Skin of body (tissue), 2 donors: Measurements from ENCODE around the gene MRPS10. TPM values are rescaled to one million over a fixed set of nuclear protein-coding genes. Genes with fewer than 3 reads are reported as not detected.
"Not testable (repeated sequence)": the region's sequence is repeated elsewhere in the genome, so short reads cannot be mapped to it uniquely, and the experiment has no call there.

ENCODE experiments used
- DNase-seq: peaks from one replicate; lab custom pipeline; 2025; lab: John Stamatoyannopoulos, UW
- total RNA-seq: library from RNA; depleted of rRNA; stranded (reverse); fragments of >200 nt; gene quantifications from one replicate; pipeline ENCODE4 v1.2.3, GENCODE V29; 2014

MRPS10 gene
- total RNA-seq, 1 donor from 2014 or later: 33.0 TPM

DNA sequence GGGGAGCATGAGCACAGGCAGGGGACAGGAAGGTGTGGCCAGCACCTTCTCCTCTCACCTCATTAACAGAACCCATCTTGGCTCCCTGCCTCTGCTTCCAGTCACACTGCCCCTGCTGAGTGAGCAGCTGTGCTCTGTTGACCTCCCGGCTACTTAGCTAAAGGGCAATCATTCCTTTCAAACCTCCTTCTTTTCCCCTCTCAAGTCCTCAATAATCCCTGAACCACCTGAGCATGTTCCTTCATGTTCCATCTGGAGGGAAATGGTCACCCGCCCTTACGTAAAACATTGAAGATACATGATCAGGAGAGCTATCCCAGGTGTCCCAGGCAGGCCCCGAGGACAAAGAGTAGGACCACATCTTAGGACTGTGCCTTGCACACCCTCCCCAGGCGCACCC, 21.7 kb upstream of the MRPS10 start:
- DNase-seq: no peak

DNA sequence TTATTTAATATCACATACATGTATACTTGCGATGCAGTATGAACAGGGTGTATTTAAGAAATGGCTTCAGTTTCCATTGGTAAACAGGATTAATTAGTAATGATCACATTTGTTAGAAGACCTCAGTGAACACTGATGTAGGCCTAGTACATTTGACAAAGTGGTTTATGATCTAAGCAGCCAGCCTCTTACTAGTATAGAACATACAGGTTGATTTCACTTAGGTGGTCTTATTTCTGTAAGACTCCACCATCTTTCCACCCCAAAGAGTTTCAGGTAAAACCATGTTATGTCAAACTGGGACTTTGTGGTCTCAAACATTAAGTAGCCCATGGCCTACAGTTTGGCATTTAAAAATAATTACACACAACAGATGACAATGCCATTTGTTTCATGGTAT, 20.2 kb upstream of the MRPS10 start:
- DNase-seq: no peak

GRCh38 chr6:42236682-42237473, 19.2 kb upstream of the MRPS10 start:
- DNase-seq: no peak

GRCh38 chr6:42236030-42236429, 18.4 kb upstream of the MRPS10 start:
- no peak for DNase-seq

GRCh38 chr6:42232035-42232434, 14.4 kb upstream of the MRPS10 start:
- no peak for DNase-seq

DNA sequence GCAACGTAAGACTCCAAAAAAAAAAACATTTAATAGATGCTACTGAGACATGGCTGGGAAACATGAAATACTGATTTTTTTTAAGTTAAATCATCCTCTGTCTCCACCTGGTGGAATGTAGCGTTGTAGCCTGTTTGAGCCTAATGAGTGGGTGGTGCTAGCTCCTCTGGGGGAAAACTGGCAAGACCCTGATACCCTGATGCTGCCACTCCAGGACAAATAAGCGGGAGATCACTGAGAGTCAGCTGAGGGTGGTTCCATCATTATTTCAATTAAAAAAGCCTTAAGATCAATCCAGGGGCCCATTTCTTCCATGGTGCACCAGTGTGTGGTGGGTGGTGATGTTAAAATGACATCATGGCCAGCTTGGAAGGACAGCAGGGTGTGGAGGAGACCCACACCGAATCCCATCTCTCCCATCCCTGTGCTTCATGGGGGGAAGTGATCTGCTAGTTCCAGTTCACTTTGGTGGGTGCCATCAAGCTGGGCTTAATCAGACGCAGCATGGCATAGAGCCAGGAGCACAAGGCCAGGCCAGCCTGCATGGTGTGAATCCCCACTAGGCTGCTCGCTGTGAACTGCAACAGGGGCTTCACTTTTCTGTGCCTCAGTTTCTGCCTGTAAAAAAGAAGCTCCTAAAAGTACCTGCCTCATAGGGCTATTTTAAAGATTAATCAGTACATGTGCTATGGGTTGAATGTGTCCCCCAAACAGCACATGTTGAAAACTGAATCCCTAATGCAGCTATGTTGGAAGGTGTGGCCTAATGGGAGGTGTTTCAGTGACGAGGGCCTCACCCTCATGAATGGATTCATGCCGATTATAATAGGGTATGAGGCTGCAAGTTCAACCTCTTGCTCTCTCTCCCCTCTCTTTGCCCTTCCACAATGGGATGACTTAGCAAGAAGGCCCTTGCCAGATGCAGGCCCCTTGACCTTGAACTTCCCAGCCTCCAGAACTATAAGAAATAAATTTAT, 13.0 kb upstream of the MRPS10 start:
- no peak for DNase-seq

- DNase-seq: no peak
Measured at GRCh38 chr6:42229506-42230119, 12.0 kb upstream of the MRPS10 start.

GRCh38 chr6:42228305-42228704, 10.6 kb upstream of the MRPS10 start:
- no peak for DNase-seq

DNA sequence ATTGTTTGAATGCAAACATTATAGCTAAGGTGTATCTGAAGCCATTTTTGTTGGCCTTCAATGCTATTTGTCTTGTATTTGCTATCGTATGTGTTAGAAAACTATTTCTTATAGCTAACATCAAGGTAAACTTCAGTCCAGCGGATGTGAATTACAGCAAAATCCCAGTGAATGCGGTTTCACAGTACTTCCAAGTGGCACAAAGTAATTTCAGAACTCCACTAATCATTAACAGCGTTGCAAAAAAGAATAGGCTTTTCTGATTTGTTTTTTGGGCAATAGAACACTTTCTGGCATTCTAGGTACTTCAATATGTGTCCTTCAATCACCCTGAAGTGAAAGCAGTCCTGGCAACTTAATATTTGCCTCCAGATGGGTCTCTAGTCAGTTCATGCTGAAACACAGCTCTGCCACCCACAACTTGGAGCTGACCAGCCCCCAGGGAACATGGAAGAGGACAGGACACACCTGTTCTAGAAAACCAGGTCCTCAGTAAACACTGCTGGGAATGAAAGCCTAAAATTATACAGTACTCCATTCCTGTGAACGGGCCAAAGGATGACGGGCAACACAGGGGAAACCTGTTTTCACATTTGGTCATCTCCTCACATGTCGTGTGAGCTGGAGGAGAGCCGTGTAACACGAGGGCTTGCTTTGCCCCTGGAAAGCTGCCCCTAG, 9.7 kb upstream of the MRPS10 start:
- DNase-seq: no peak

GRCh38 chr6:42226645-42227143, 9.0 kb upstream of the MRPS10 start:
- no peak for DNase-seq

DNA sequence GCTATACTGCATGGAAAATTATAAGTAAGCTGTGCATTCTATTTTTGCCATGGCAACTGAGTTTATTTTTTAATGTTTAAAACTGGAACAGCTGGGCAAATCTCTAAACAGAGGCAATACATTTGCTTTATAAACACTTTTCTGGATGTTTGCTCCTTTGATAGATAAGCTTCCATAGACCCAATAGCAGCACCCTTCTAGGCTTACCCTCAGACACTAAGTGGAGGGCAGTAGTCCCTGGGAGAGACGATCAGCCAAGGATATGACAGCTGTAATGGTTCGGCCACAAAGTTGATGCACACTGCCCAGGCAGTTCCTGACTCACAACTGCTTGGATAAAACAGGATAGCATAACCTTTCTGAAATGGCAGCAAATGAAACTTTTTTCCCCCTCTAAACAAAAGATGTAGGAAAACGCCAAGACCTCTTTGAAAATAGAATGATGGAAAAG, 8.5 kb upstream of the MRPS10 start:
- DNase-seq: no peak

- no peak for DNase-seq
Measured at GRCh38 chr6:42225419-42225818, 7.8 kb upstream of the MRPS10 start.

GRCh38 chr6:42225029-42225339, 7.3 kb upstream of the MRPS10 start:
- DNase-seq: no peak

DNA sequence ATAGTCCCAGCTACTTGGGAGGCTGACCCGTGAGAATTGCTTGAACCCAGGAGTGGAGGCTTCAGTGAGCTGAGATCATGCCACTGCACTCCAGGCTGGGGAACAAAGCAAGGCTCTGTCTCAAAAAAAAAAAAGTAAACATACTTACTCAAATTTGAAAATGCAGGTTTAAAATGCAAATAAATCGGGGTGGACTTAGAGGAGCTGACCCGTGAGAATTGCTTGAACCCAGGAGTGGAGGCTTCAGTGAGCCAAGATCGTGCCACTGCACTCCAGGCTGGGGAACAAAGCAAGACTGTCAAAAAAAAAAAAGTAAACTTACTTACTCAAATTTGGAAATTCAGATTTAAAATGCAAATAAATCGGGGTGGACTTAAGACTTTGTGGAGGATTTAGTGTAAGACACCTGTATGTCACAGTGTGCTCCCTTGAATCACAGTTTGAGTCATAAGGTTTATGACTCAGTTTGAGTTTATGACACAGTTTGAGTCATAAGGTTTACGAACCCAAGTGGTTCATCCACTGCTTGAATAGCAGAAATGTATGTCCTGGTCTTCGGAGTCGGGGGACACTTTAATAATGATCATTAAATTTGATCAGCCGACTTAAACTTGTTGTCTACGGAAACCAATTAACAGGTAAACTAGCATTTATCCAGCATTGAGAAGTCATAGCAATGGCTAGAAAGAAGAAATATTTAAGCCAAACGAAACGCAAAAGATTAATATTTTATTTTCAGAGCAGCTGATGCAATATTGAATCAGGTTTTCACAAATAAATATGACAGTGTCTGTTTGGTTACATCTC, 6.8 kb upstream of the MRPS10 start:
- DNase-seq: no peak

- no peak for DNase-seq
Measured at GRCh38 chr6:42222448-42222847, 4.8 kb upstream of the MRPS10 start.

DNA sequence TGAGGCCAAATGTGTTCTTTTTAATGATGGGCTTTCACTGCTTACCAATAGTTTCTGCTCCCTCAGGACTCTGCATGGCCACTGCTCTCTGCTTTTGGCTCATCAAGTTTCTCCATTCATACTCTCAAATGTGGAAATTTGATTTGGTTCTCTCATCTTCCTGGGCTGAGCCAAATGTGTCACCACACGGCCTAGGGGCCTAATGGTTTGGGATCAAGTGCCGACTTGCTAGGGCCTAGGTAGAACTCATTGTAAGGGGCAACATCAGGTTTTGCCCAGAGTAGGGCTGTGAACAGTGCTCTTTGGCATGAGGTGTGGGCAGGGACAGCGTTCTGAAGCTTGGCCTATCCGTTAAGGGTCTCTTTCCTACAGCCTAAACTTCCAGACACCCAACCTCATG, 3.9 kb upstream of the MRPS10 start:
- DNase-seq: no peak

GRCh38 chr6:42220807-42221206, 3.1 kb upstream of the MRPS10 start:
- no peak for DNase-seq

DNA sequence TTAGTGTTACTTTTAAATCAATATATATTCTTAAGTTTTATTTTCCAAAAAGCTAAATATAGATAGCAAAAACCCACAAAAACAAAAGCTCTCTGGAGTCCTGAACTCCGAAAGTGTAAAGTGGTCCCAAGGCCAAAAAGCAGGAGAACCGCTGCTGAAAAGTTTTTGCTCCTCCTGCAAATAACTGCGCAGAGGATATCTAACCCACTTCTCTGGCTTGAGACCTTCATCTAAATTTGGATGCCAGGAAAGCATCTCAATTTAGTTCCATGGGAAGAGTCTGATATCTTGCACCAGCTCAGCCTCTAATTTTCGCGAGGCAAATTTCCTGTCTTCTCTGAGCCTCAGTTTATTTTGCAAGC, 523 bp downstream of the MRPS10 start:
- DNase-seq: no peak

DNA sequence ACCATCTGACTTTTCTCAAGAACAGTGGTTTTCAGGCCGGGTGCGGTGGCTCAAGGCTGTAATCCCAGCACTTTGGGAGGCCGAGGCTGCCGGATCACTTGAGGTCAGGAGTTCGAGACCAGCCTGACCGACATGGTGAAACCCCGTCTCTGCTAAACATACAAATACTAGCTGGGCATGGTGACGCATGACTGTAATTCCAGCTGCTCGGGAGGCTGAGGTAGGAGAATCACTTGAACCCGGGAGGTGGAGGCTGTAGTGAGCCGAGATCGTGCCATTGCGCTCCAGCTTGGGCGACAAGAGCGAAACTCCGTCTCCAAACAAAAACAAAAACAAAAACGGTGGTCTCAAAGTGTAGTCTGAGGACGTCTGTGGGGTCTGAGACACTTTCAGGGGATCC, 1.2 kb downstream of the MRPS10 start:
- not testable (repeated sequence) for DNase-seq

DNA sequence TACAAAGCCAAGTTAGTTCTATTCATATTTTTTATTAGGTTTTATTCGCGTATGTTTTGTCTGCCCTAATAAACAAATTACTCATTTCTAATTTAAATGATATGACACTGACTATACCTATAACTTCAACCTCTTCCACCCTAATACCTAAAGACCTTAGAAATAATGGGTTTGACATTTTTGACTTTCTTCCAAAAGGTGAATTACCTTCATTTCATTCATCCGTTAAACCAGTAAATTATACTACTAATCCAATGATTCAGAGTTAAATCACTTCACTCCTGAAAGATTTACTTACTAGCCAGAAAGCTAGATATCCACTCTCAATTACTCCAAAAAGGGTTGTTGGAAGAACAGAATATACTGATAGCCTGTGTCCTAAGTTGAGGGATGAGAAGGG, 5.2 kb downstream of the MRPS10 start:
- DNase-seq: no peak

DNA sequence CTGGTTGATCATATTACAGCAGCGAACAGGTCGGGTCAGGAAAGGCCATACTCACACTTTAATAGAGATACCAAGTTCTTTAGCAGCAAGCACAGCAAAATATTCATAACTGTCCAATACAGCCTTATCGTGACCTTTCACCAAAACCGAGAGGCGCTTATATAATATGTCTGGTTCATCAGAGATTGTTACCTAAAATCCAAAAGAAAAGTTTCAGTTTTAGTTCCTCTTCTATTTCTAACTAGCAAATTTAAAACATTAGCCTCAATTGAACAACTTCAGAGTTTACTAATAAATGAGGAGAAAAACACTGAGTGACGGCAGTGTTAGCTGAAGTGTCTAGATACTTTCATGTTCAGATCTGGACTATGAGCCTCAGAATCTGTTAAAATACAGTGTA, 5.9 kb downstream of the MRPS10 start:
- no peak for DNase-seq
